Effector memory CD4-positive, alpha-beta T cell (primary cell): ENCODE results near the gene PRDM8.

Experiments
- DNase-seq, 3 donors: peaks; one replicate each; pipeline ENCODE4 v3.0.0-alpha.2; 2020
- H3K27ac ChIP-seq: 2 replicates; pipeline ENCODE4 v1.7.0; 2013; ENCODE audit warnings: mild to moderate bottlenecking, low read length, moderate library complexity; ENCODE audit not compliant: insufficient read depth, poor library complexity, severe bottlenecking
- H3K27me3 ChIP-seq: replicated peaks from 2 replicates; pipeline ENCODE4 v1.7.0; 2013; ENCODE audit warnings: mild to moderate bottlenecking, low read length; ENCODE audit not compliant: insufficient read depth, control insufficient read depth, poor library complexity, severe bottlenecking
- H3K36me3 ChIP-seq: 2 replicates; pipeline ENCODE4 v1.7.0; 2013; ENCODE audit warnings: mild to moderate bottlenecking, low read length, moderate library complexity; ENCODE audit not compliant: control insufficient read depth, insufficient read depth
- H3K4me1 ChIP-seq: 2 replicates; pipeline ENCODE4 v1.7.0; 2013; ENCODE audit warnings: low read length, mild to moderate bottlenecking; ENCODE audit not compliant: control insufficient read depth, insufficient read depth, poor library complexity, severe bottlenecking
- H3K4me3 ChIP-seq: 2 replicates; pipeline ENCODE4 v1.7.0; 2013; ENCODE audit warnings: low read length, low read depth, mild to moderate bottlenecking; ENCODE audit not compliant: insufficient read depth, poor library complexity, severe bottlenecking
- H3K9me3 ChIP-seq: 2 replicates; pipeline ENCODE4 v1.7.0; 2013; ENCODE audit warnings: mild to moderate bottlenecking, low read length, moderate library complexity; ENCODE audit not compliant: control insufficient read depth

The PRDM8 gene

DNA sequence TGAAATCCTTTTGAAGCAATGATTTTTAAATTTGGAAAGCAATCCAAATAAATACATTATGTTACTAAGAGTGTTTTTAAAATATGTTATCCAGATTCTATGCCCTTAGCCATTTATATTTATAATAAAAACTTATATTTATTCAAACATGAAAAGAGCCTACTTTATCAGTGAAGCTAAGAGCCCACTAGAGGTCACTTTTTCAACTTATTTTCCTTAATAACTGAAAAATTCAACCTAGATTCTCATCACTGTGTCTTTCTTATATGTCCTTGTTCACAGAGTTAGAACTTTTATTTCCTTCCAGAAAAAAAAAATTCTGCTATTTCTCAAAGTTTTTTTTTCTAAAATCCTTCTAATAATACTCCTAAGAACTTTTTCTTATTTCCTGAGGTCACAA is 23.9 kb downstream of the PRDM8 start:
- Histone ChIP-seq H3K27me3 (no peaks in the 10 kb centered on the region), H3K36me3 (no peaks in the 10 kb centered on the region), H3K9me3 (no peaks in the 10 kb centered on the region), H3K27ac (no peak overlapping the region), H3K4me1 (no peaks in the 10 kb centered on the region), H3K4me3 (no peak overlapping the region)
- DNase-seq, result no peak

- Histone ChIP-seq H3K4me1 (no peaks in the 10 kb centered on the region), H3K4me3 (no peak overlapping the region), H3K27me3 (no peaks in the 10 kb centered on the region), H3K36me3 (no peaks in the 10 kb centered on the region), H3K27ac (no peak overlapping the region), H3K9me3 (no peaks in the 10 kb centered on the region)
- no peak for DNase-seq
These were observed 28.3 kb downstream of the PRDM8 start for GRCh38 chr4:80225595-80225994.

DNA sequence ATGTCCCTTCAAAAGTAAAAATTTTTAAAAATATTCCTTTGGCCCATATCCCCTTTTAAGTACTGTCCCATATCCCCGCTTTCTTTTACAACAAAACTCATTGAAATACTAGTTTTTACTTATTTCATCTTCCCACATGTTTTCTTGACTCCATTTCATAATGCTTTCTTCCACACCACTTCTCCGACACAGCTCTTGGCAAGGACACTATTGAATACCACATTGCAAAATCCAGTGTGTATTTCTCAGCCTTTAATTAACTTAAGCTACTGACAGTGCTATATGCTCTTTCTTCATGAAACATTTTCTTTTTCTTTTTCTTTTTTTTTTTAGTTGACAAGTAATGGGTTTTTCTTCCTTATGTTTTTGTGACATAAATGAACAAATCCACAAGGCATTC is 28.8 kb downstream of the PRDM8 start:
- Histone ChIP-seq H3K4me3 (no peak overlapping the region), H3K27ac (no peak overlapping the region), H3K9me3 (no peaks in the 10 kb centered on the region), H3K4me1 (no peaks in the 10 kb centered on the region), H3K36me3 (no peaks in the 10 kb centered on the region), H3K27me3 (no peaks in the 10 kb centered on the region)
- no peak for DNase-seq

DNA sequence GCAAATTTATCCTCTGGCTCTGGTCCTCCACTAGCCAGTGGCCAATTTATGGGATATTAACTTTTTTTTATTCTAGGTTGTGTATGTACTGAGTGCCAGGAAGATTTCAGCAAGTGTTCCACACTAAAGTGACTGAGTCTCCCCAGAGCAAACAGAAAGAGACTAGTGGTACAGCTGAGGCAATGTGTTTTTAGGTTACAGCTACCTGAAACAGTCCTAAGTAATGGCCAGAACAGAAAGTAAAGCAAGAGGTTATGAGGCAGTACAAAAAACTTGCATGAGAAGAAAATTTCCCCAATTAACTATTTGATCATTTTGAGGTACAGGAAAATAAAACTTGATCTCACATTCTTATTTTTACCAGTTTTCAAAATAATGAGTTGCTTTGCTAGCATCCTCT is 31.2 kb downstream of the PRDM8 start:
- H3K27ac ChIP-seq, result no peak overlapping the region
- DNase-seq, result no peak

GRCh38 chr4:80229128-80229527 is 31.8 kb downstream of the PRDM8 start:
- no peaks in the 10 kb centered on the region for H3K4me1 ChIP-seq
- no peak for DNase-seq

More for the DNA sequence above, 31.2 kb downstream of the PRDM8 start:
- H3K4me1 ChIP-seq, result no peaks in the 10 kb centered on the region
- no peaks in the 10 kb centered on the region for H3K9me3 ChIP-seq
- no peak overlapping the region for H3K4me3 ChIP-seq
- peaks cover 5% of the 10 kb centered on the region for H3K27me3 ChIP-seq
- no peaks in the 10 kb centered on the region for H3K36me3 ChIP-seq

GRCh38 chr4:80229590-80229989 is 32.3 kb downstream of the PRDM8 start:
- Histone ChIP-seq H3K27ac (no peak overlapping the region), H3K9me3 (no peaks in the 10 kb centered on the region), H3K4me1 (no peaks in the 10 kb centered on the region), H3K36me3 (no peaks in the 10 kb centered on the region), H3K4me3 (no peak overlapping the region), H3K27me3 (peaks cover 5% of the 10 kb centered on the region)
- DNase-seq, result no peak

More at GRCh38 chr4:80229128-80229527, 31.8 kb downstream of the PRDM8 start:
- no peak overlapping the region for H3K27ac ChIP-seq
- H3K27me3 ChIP-seq, result peaks cover 5% of the 10 kb centered on the region
- H3K9me3 ChIP-seq, result no peaks in the 10 kb centered on the region
- H3K4me3 ChIP-seq, result no peak overlapping the region
- H3K36me3 ChIP-seq, result no peaks in the 10 kb centered on the region

GRCh38 chr4:80231180-80231579 is 33.9 kb downstream of the PRDM8 start:
- no peaks in the 10 kb centered on the region for H3K9me3 ChIP-seq
- no peak overlapping the region for H3K4me3 ChIP-seq
- no peaks in the 10 kb centered on the region for H3K36me3 ChIP-seq
- peaks cover 5% of the 10 kb centered on the region for H3K27me3 ChIP-seq
- H3K4me1 ChIP-seq, result no peaks in the 10 kb centered on the region
- H3K27ac ChIP-seq, result no peak overlapping the region
- DNase-seq, result no peak

DNA sequence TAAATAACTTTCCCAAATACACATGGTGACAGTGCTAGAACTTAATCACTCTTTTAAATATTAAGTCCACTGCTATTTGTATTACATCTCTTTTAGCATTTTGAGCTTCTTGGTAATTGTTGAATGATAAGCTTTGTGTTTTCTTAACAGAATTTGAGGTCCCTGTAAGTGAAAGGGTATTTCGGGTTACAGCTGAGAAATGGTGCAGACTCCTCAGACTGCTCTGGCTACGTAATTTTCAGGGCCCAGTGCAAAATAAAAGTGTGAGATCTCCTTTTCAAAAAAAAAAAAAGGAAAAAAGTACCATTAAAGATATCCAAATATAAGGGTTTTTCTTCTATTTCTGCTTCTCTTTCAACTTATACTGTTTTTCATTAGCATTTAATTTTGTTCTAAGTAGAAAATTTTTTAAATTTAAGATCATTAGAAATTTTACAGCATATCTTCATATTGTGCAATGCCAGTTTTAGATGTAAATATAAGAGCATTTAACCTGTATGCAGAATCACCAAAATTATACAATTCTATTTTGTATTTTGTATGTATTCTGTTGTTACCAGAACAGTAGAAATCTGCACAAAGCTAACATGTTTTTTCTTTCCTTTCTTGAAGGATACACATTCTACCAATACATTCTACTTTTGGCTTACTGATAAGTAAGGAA is 35.5 kb downstream of the PRDM8 start:
- no peaks in the 10 kb centered on the region for H3K4me1 ChIP-seq
- DNase-seq, result no peak
- no peak overlapping the region for H3K4me3 ChIP-seq

GRCh38 chr4:80233390-80233789 is 36.1 kb downstream of the PRDM8 start:
- Histone ChIP-seq H3K4me1 (no peaks in the 10 kb centered on the region), H3K9me3 (no peaks in the 10 kb centered on the region)

More for the DNA sequence above, 35.5 kb downstream of the PRDM8 start:
- Histone ChIP-seq H3K27me3 (peaks cover 5% of the 10 kb centered on the region), H3K9me3 (no peaks in the 10 kb centered on the region), H3K36me3 (no peaks in the 10 kb centered on the region), H3K27ac (no peak overlapping the region)

DNA sequence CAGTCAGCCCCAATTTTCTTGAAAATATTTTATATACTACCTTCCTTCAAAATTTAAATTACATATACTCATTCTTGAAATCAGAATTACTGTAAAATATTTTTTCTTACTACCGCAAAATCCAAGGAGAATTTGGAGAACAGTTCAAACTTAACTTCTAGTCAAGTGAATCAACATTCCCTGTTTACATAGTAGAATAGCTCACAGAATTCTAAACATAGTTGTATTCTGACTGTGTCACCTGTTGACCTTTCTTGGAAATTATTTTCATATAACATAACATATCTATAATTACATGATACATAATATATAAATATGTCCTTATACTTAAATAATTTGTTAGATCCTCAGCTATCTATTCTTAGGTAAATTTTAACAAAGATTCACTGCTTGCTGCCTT is 38.1 kb downstream of the PRDM8 start:
- no peak overlapping the region for H3K4me3 ChIP-seq
- no peak for DNase-seq
- no peak overlapping the region for H3K27ac ChIP-seq
- no peaks in the 10 kb centered on the region for H3K4me1 ChIP-seq
- H3K9me3 ChIP-seq, result no peaks in the 10 kb centered on the region
- peaks cover 5% of the 10 kb centered on the region for H3K27me3 ChIP-seq
- no peaks in the 10 kb centered on the region for H3K36me3 ChIP-seq

More at GRCh38 chr4:80233390-80233789, 36.1 kb downstream of the PRDM8 start:
- Histone ChIP-seq H3K36me3 (no peaks in the 10 kb centered on the region), H3K27ac (no peak overlapping the region), H3K27me3 (peaks cover 5% of the 10 kb centered on the region), H3K4me3 (no peak overlapping the region)
- no peak for DNase-seq
